Lower leg skin (tissue), 3 donors: Measurements from ENCODE around the gene DHPS.

Experiments used
- POLR2A ChIP-seq, 2 donors: fragments of 450-650 bp; IDR thresholded peaks; one replicate each; pipeline ENCODE4 v1.6.1; 2016 to 2017; ENCODE audit warnings: antibody characterized with exemption in 2 of 2, mild to moderate bottlenecking in 1 of 2, moderate library complexity in 1 of 2
- TF ChIP-seq, protein P1 (sequence below), 3 donors: fragments of 450-650 bp; IDR thresholded peaks; one replicate each; pipeline ENCODE4 v1.5.1; 2016; ENCODE audit warnings: antibody characterized with exemption in 3 of 3, mild to moderate bottlenecking in 3 of 3, moderate library complexity in 2 of 3

DNA sequence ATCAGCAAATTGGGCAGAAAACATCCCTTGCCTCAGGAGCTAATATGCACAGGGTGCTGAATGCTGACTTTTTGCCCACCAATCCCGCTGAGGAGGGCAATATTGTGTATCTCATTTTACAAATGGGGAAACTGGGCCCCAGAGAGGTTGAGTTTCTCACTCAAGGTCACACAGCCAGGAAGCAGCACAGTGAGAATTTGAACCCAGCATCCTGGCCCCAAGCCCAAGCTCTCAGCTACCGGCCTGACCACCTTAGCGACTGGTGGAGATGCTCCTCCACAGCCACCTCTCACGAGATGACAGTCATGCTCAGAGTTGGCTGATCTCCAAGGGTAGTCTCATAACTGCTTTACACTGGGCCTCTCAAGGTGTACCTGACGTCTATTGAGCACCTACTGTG, 11.3 kb upstream of the DHPS start:
- TF ChIP-seq, protein P1, sequence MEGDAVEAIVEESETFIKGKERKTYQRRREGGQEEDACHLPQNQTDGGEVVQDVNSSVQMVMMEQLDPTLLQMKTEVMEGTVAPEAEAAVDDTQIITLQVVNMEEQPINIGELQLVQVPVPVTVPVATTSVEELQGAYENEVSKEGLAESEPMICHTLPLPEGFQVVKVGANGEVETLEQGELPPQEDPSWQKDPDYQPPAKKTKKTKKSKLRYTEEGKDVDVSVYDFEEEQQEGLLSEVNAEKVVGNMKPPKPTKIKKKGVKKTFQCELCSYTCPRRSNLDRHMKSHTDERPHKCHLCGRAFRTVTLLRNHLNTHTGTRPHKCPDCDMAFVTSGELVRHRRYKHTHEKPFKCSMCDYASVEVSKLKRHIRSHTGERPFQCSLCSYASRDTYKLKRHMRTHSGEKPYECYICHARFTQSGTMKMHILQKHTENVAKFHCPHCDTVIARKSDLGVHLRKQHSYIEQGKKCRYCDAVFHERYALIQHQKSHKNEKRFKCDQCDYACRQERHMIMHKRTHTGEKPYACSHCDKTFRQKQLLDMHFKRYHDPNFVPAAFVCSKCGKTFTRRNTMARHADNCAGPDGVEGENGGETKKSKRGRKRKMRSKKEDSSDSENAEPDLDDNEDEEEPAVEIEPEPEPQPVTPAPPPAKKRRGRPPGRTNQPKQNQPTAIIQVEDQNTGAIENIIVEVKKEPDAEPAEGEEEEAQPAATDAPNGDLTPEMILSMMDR (IDR thresholded peaks at IDR 0.05) = no peak
- TF ChIP-seq POLR2A (IDR thresholded peaks at IDR 0.05) = no peak
